NT2/D1 (cell line): ENCODE measurements around the gene GALNT9.

Experiments
- SUZ12 ChIP-seq: IDR thresholded peaks from 2 replicates; pipeline ENCODE4 v1.6.1; 2011; ENCODE audit not compliant: insufficient read length, insufficient read depth; ENCODE audit errors: extremely low read depth
- YY1 ChIP-seq: IDR thresholded peaks from 2 replicates; pipeline ENCODE4 v1.6.1; 2011; ENCODE audit not compliant: insufficient read length, insufficient read depth
- ZNF274 ChIP-seq: IDR thresholded peaks from 2 replicates; pipeline ENCODE4 v1.6.1; 2011; ENCODE audit warnings: mild to moderate bottlenecking, low read depth, low read length

- no peak for TF ChIP-seq YY1
- TF ChIP-seq SUZ12 = no peak
- no peak for TF ChIP-seq ZNF274
These were observed 94.1 kb downstream of the GALNT9 start for GRCh38 chr12:132235116-132235820.
